CD1c-positive myeloid dendritic cell (primary cell): ENCODE results near the gene CMC1.
"Not testable (repeated sequence)": the region's sequence is repeated elsewhere in the genome, so short reads cannot be mapped to it uniquely, and the experiment has no call there.

ENCODE experiments used
- DNase-seq: peaks from one replicate; pipeline ENCODE4 v3.0.0-alpha.2; 2016; ENCODE audit errors: extremely low spot score

The CMC1 gene

GRCh38 chr3:28241221-28242160, at the start of gene CMC1:
Gene CMC1 (plus strand): TSS chr3:28241619. CDS start chr3:28241794, 175 bp downstream.
- DNase-seq, result peak; percentile 95

GRCh38 chr3:28198161-28198560, 43.3 kb upstream of the CMC1 start:
- no peak for DNase-seq

- no peak for DNase-seq
These were observed 42.4 kb upstream of the CMC1 start for GRCh38 chr3:28198974-28199373.

- DNase-seq, result not testable (repeated sequence)
These were observed 41.8 kb upstream of the CMC1 start for GRCh38 chr3:28199643-28200042.

GRCh38 chr3:28200366-28200848, 41.0 kb upstream of the CMC1 start:
- DNase-seq, result not testable (repeated sequence)

GRCh38 chr3:28206479-28206878, 34.9 kb upstream of the CMC1 start:
- no peak for DNase-seq

GRCh38 chr3:28207000-28207733, 34.3 kb upstream of the CMC1 start:
- no peak for DNase-seq

- no peak for DNase-seq
These were observed 30.3 kb upstream of the CMC1 start for GRCh38 chr3:28210968-28211713.

GRCh38 chr3:28212681-28213080, 28.7 kb upstream of the CMC1 start:
- DNase-seq, result no peak

GRCh38 chr3:28215407-28215806, 26.0 kb upstream of the CMC1 start:
- no peak for DNase-seq

- DNase-seq, result no peak
These were observed 23.1 kb upstream of the CMC1 start for GRCh38 chr3:28218071-28218916.

GRCh38 chr3:28218917-28219198, 22.6 kb upstream of the CMC1 start:
- DNase-seq, result no peak

GRCh38 chr3:28224430-28224829, 17.0 kb upstream of the CMC1 start:
- no peak for DNase-seq

- no peak for DNase-seq
These were observed 15.4 kb upstream of the CMC1 start for GRCh38 chr3:28226020-28226419.

- no peak for DNase-seq
These were observed 12.8 kb upstream of the CMC1 start for GRCh38 chr3:28228623-28229022.

- no peak for DNase-seq
These were observed 8.8 kb upstream of the CMC1 start for GRCh38 chr3:28232659-28233058.

GRCh38 chr3:28234454-28234853, 7.0 kb upstream of the CMC1 start:
- no peak for DNase-seq

GRCh38 chr3:28239108-28239507, 2.3 kb upstream of the CMC1 start:
- DNase-seq, result no peak

- DNase-seq, result no peak
These were observed 978 bp upstream of the CMC1 start for GRCh38 chr3:28240441-28240840.

- no peak for DNase-seq
These were observed 1.1 kb downstream of the CMC1 start for GRCh38 chr3:28242519-28242918.

- peak; percentile 61 for DNase-seq
These were observed 2.1 kb downstream of the CMC1 start for GRCh38 chr3:28243424-28244106.
